Psoas muscle (tissue), 8 donors: ENCODE results near the gene LMBR1L. TPM values are rescaled to one million over a fixed set of nuclear protein-coding genes. Genes with fewer than 3 reads are reported as not detected.

ENCODE experiments used
- ATAC-seq, 4 donors: fragments of 200-7000 bp; cut with Tn5 transposase; one replicate each; pipeline ENCODE4 v1.9.1; 2020; ENCODE audit warnings: moderate library complexity in 3 of 4, mild to moderate bottlenecking in 2 of 4
- DNase-seq, 2 donors: peaks; one replicate each; pipeline ENCODE4 v3.0.0-alpha.2; 2020
- H3K27ac ChIP-seq: fragments of 200-600 bp; one replicate; pipeline ENCODE4 v1.8.0; 2022
- H3K27me3 ChIP-seq, 3 donors: fragments of 200-600 bp in 1 of 3; one replicate each; pipeline versions ENCODE4 v1.6.1 to v1.8.0; 2013 to 2022; ENCODE audit warnings: low read length in 2 of 3, mild to moderate bottlenecking in 2 of 3, moderate library complexity in 1 of 3; ENCODE audit not compliant: insufficient read depth in 3 of 3
- H3K36me3 ChIP-seq, 2 donors: fragments of 200-600 bp in 1 of 2; one replicate each; pipeline versions ENCODE4 v1.6.1 to v1.8.0; 2013 to 2022; ENCODE audit warnings: low read depth in 1 of 2, mild to moderate bottlenecking in 1 of 2, moderate library complexity in 1 of 2; ENCODE audit not compliant: insufficient read depth in 1 of 2
- H3K4me1 ChIP-seq: fragments of 200-600 bp; one replicate; pipeline ENCODE4 v1.8.0; 2022
- H3K4me3 ChIP-seq: fragments of 200-600 bp; one replicate; pipeline ENCODE4 v1.8.0; 2022; ENCODE audit warnings: mild to moderate bottlenecking
- H3K9me3 ChIP-seq: fragments of 200-600 bp; one replicate; pipeline ENCODE4 v1.8.0; 2022
- WGBS, 3 donors: extraction: QIAGEN DNeasy Blood & Tissue Kit; methylation state at CpG; one replicate each; pipeline versions ENCODE4 v1.1.6 to v1.1.7; 2013; 5-methylcytosine and 5-hydroxymethylcytosine counted together
- intact Hi-C, 2 donors: fragments of 100-400 bp; cut with DNase I; formaldehyde crosslinking; loops; one replicate each; pipeline versions ENCODE4 v1.11.0 to v1.14.2; 2022
- polyA plus RNA-seq, 3 donors: library from polyadenylated mRNA; stranded (reverse); fragments of 200-250 nt; gene quantifications; one replicate each; pipeline ENCODE4 v1.2.3, GENCODE V29; 2013
- total RNA-seq, 4 donors: library from RNA; stranded (reverse); fragmentation: NEBNext Ultra II Directional in 2 of 4; extraction: Animal tissue kit (Norgen Biotek cat#: 25700) in 2 of 4; gene quantifications; one replicate each; pipeline versions ENCODE4 v1.2.1 to v1.2.4, GENCODE V29; 2021 to 2023
- TF ChIP-seq, protein P1 (sequence below): fragments of 200-600 bp; IDR thresholded peaks from one replicate; pipeline ENCODE4 v1.8.0; 2022; ENCODE audit warnings: antibody characterized with exemption
- donor health status: healthy with polysubstance abuse.
- donor health status: DM: no; HTN: no; CAD: no; lungs with moderate emphysema.
- donor health status: Bipolar disorder and iron deficiency.
- donor health status: healthy.
- donor health status: DM: yes; HTN: yes; CAD: no.
- donor health status: DM: no; HTN: no; CAD: no.
- donor health status: DM: no; HTN: no; CAD: no.
- donor health status: DM: yes; HTN: yes; CAD: no.

The LMBR1L gene
- total and polyA plus RNA-seq, 7 donors, result 13.3 to 27.3 (median 16.8) TPM

DNA sequence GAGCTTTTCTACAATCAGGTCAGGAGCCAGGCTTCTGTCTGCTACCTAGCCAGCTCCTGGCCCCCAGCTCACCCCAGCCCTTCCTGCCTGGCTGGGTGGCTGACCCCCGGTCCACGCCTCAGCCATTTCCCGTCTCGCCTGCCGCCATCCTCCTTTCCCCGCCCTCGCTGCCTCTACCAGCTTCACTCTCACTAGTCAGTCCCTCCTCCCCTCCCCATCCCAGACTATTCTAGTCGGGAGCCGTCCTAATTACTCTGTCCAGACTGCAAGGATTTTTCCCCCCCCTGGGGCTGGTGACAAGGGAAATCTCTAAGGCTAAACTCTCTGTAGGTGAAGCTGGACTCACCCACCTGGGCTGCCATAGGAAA is 16.9 kb downstream of the LMBR1L start:
- ATAC-seq (no peak), DNase-seq (no peak)
- H3K36me3 ChIP-seq, result peaks cover 0 to 26% of the 10 kb centered on the region in 2 donors
- peak overlapping the region; percentile 52 for H3K4me3 ChIP-seq
- 11 to 24% (median 14%) methylated on average over 9 of the region's 9 CpGs for WGBS, 3 donors
- H3K4me1 ChIP-seq, result peaks cover 22% of the 10 kb centered on the region
- no peaks in the 10 kb centered on the region for H3K9me3 ChIP-seq
- intact Hi-C loops, result no loop called here
- H3K27ac ChIP-seq, result no peak overlapping the region
- peaks cover 0 to 55% (median 23%) of the 10 kb centered on the region in 3 donors for H3K27me3 ChIP-seq
- TF ChIP-seq, protein P1, sequence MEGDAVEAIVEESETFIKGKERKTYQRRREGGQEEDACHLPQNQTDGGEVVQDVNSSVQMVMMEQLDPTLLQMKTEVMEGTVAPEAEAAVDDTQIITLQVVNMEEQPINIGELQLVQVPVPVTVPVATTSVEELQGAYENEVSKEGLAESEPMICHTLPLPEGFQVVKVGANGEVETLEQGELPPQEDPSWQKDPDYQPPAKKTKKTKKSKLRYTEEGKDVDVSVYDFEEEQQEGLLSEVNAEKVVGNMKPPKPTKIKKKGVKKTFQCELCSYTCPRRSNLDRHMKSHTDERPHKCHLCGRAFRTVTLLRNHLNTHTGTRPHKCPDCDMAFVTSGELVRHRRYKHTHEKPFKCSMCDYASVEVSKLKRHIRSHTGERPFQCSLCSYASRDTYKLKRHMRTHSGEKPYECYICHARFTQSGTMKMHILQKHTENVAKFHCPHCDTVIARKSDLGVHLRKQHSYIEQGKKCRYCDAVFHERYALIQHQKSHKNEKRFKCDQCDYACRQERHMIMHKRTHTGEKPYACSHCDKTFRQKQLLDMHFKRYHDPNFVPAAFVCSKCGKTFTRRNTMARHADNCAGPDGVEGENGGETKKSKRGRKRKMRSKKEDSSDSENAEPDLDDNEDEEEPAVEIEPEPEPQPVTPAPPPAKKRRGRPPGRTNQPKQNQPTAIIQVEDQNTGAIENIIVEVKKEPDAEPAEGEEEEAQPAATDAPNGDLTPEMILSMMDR, result no peak

DNA sequence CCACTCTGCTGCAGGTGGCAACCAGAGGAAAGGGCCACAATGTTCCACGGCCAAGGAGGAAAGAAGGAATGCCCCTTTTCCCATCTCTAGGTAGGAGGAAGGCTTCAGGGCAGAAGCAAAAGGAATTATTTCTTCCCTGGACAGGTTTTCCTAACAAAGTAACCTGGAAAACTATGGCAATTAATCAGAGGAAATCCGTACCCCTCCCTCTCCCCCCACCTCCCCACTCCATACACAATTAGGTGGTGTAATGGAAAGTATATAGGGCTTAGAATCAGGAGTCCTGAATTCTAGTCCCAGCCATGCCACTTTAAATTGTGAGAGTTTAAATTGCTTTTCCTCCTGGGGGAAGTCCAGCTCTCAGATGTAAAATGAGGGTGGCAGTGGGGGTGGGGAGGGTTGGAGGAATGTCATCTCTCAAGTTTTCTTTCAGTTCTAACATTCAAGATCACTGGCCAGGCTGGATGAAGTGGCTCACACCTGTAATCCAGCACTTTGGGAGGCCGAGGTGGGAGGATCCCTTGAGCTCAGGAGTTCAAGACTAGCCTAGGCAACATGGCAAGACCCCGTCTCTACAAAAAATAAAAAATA is 17.7 kb downstream of the LMBR1L start:
- H3K4me3 ChIP-seq, result peak overlapping the region; percentile 46
- H3K27me3 ChIP-seq, result peaks cover 0 to 55% (median 24%) of the 10 kb centered on the region in 3 donors
- H3K4me1 ChIP-seq, result peaks cover 22% of the 10 kb centered on the region
- H3K9me3 ChIP-seq, result no peaks in the 10 kb centered on the region
- TF ChIP-seq, protein P1, result no peak
- DNase-seq, result no peak
- intact Hi-C loops, result no loop called here
- H3K27ac ChIP-seq, result no peak overlapping the region
- no peak for ATAC-seq
- 72 to 80% (median 77%) methylated on average over 4 of the region's 4 CpGs for WGBS, 3 donors
- peaks cover 0 to 17% of the 10 kb centered on the region in 2 donors for H3K36me3 ChIP-seq

DNA sequence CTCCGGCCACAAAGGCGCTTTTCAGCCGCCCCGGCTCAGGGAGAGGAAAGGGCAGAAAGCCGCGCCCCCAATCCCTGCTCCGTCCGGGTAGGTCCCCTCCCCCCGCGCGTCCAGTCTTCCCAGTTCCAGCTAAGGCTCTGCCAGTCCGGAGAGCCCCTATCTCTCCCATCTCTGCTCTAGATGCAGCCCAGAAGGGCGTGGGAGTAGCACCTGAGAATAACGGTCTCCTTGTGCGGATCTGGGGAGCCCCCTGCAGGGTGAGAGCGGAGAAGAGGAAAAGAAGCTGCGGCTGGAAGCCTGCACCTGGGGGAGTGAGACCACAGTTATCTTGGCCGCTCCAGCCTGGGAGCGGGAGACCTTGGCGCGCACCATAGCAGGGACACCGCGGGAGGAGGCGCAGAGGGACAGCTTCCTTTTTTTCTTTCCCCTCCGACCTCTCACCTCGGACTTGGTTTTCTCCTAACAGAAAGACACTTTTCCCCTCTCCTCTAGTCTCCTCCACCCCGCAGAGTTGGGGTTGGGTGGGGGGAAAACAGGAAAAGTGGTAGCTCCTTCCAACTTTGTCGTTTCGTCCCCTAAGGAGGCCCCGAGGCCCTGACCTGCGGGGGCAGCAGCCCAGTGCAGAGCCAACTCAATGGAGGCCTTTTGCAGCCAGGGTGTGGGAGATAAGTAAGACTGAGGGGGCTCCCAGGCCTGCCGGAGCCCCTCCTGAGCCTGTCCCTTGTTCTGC is 18.4 kb downstream of the LMBR1L start:
- DNase-seq, result peak in 1 of 2 donors; percentile 43
- TF ChIP-seq, protein P1, result no peak
- Histone ChIP-seq H3K4me1 (peaks cover 22% of the 10 kb centered on the region), H3K36me3 (peaks cover 0 to 11% of the 10 kb centered on the region in 2 donors), H3K9me3 (no peaks in the 10 kb centered on the region), H3K27ac (no peak overlapping the region), H3K4me3 (peak overlapping the region; percentile 46), H3K27me3 (peaks cover 0 to 55% (median 24%) of the 10 kb centered on the region in 3 donors)
- WGBS, 3 donors, result 16 to 24% (median 22%) methylated on average over 21 to 32 of the region's 32 CpGs
- no peak for ATAC-seq
- intact Hi-C loops, result no loop called here

DNA sequence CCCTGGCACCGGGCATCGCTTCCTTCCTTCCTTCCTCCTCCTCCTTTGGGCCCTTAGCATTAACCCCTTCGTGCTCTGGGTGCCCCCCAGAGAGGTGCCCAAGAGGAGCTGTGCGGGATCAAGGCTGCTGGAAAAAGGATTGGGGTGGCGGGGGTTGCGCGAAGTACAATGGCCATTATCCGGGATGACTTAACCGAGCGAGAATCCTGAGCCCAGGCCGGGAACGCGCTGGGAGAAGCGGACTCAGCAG is 18.9 kb downstream of the LMBR1L start:
- ATAC-seq (no peak), DNase-seq (no peak)
- 8 to 14% (median 12%) methylated on average over 12 to 14 of the region's 14 CpGs for WGBS, 3 donors
- peak overlapping the region; percentile 46 for H3K4me3 ChIP-seq
- peaks cover 22% of the 10 kb centered on the region for H3K4me1 ChIP-seq
- TF ChIP-seq, protein P1, result no peak
- H3K27me3 ChIP-seq, result peaks cover 0 to 55% (median 24%) of the 10 kb centered on the region in 3 donors
- H3K36me3 ChIP-seq, result peaks cover 0 to 6% of the 10 kb centered on the region in 2 donors
- intact Hi-C loops, result no loop called here
- no peaks in the 10 kb centered on the region for H3K9me3 ChIP-seq
- no peak overlapping the region for H3K27ac ChIP-seq
